ENCODE data around the gene GNPDA1.

Gene GNPDA1

GRCh38 chr5:142020122-142020659, 7.4 kb upstream of the GNPDA1 start:
- no peak for DNase-seq

GRCh38 chr5:142017832-142018427, 5.1 kb upstream of the GNPDA1 start:
- no peak for DNase-seq

- no peak for DNase-seq
Measured at GRCh38 chr5:142016556-142016955, 3.7 kb upstream of the GNPDA1 start.

GRCh38 chr5:142015781-142016533, 3.1 kb upstream of the GNPDA1 start:
- DNase-seq = no peak

GRCh38 chr5:142014911-142015584, 2.2 kb upstream of the GNPDA1 start:
- DNase-seq = no peak

GRCh38 chr5:142013734-142014521, 1.1 kb upstream of the GNPDA1 start:
- DNase-seq = no peak

GRCh38 chr5:142012186-142012785, 541 bp downstream of the GNPDA1 start:
- peak; percentile 5 for DNase-seq

GRCh38 chr5:142011572-142012185, 1.1 kb downstream of the GNPDA1 start:
- no peak for DNase-seq

GRCh38 chr5:142009886-142010285, 2.9 kb downstream of the GNPDA1 start:
- no peak for DNase-seq

GRCh38 chr5:142008813-142009212, 4.0 kb downstream of the GNPDA1 start:
- no peak for DNase-seq

GRCh38 chr5:142007237-142007544, 5.6 kb downstream of the GNPDA1 start:
- DNase-seq = no peak

- DNase-seq = no peak
Measured at GRCh38 chr5:142006363-142007236, 6.2 kb downstream of the GNPDA1 start.

- DNase-seq = no peak
Measured at GRCh38 chr5:142003266-142003800, 9.5 kb downstream of the GNPDA1 start.

- DNase-seq = no peak
Measured at GRCh38 chr5:142000704-142001484, 11.9 kb downstream of the GNPDA1 start.

- DNase-seq = no peak
Measured at GRCh38 chr5:142000173-142000572, 12.7 kb downstream of the GNPDA1 start.

GRCh38 chr5:141997358-141997960, 15.4 kb downstream of the GNPDA1 start:
- no peak for DNase-seq

- no peak for DNase-seq
Measured at GRCh38 chr5:141995656-141996055, 17.2 kb downstream of the GNPDA1 start.

- no peak for DNase-seq
Measured at GRCh38 chr5:141994511-141995136, 18.2 kb downstream of the GNPDA1 start.

- peak; percentile 76 for DNase-seq
Measured at GRCh38 chr5:141992349-141992963, 20.4 kb downstream of the GNPDA1 start.

Data from effector CD8-positive, alpha-beta T cell (primary cell).